ENCODE data around the gene AFAP1.

Gene AFAP1

DNA sequence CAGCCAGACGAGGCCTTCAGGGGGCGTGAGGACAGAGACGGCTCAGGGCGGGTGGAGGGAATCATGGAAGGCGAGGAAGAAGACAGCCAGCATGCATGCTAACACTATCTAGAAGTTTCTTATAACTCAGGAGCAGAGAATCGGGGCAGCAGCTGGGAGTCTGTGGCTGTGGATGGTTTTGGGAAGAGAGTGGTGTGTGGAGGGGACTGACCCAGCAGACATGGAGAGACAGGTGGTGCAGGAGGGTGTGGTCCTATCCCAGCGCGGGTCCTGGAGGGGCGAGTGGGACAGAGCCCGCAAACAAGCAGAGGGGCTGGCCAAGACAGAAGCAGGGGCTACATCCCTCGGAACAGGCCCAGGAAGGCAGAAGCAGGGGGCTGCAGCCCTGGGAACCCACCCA, 192.1 kb downstream of the AFAP1 start:
- no peak for DNase-seq

DNA sequence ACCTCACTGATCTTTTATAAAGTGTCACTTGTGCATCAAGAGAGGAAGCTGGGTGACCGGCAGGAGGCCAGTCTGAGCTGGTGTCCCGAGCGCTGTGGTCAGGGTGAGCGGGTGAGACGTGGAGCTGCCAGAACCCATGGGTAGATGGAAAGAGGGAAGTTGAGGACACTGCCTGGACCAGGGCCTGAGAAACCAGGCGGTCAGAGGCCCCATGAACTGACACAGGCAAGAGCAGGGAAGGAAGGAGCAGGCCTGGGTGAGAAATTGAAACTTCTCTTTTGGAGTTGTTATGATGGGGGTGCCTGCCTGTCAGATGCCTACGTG, 192.6 kb downstream of the AFAP1 start:
- DNase-seq = peak; percentile 6 to 45

DNA sequence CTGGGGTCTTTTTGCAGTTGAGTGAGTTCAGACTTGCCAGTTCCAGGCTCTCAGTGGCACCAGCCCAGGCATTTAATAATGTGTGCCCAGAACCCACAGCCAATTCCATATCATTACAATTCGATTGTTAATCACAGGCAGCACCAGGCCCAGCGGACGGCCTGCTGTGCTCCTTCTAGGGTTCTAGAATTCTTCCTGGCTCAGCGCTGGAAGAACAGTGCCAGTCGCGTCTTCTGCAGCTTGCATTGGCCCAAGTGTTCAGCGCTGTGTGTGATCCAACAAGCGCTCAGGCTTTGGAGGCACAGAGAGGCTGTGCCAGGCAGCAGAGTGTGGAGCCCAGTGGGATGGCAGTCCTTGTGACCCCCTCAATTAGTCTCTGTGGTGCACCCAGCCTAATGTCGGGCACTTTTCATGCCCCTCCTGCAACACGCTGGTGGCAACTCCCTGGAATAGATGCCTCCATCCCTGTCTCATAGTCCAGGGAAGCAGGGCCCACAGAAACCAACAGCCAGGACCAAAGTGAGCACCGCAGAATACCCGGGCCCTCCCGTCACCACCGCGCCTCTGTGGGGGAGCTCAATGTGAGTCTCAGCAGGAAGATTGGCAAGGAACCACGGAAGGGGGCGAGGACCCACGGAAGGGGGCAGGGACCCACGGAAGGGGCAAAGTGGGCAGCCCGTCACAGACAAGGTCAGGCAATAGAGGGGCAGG, 193.2 kb downstream of the AFAP1 start:
- DNase-seq = no peak

DNA sequence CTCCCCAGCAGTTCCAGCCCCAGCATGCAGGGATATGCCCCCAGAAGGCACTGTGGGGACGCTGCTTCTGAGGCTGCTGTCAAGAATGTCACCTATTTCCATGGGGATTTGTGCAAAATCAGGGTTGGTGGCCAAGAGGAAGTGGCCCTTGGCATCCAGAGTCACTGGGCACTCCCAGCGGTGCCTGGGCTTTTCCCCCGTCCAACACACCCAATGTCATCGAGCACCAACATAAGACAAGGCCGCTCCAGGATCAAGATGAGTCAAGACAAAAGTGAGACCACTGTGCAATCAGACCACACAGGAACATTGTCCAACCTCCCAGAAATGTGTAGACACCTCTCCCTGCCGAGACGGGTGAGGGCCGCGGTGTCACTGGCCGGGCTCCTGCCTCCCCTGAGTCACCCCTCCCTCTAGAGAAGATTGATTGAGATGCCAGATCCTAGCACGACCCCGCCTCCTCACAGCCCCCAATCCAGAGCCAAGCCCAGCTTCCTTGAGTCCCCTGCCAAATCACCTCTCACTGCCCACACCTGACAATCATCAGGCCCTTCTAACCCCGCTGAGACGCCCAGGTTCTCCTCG, 194.3 kb downstream of the AFAP1 start:
- peak; percentile 20 to 35 for DNase-seq

DNA sequence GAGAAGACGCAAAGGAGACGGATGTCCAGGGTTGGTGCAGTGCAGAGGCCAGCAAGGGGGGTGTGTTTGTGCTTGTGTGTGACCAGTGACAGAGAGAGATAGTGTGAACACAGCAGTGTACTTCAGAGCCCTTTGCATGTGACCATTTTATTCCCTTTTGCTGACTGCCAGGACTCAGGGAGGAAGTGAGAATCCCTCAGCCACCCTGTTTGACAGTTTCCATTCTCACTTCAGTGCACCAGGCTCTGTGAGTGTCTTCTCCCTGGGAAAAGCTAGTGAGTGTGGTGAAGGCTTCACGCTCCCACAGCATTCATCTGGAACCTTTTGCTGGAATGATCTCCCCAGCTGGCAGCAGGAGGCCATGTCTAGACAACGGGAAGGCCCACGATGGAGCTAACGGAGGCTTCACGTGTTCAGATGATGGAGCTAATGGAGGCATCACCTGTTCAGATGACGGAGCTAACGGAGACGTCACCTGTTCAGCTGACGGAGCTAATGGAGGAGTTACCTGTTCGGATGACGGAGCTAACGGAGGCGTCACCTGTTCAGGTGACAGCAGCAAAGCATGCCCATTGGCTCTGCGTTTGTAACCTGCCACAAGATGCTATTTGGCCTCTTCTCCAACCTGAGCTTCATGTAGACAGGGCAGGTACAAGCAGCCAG, 195.4 kb downstream of the AFAP1 start:
- peak; percentile 43 to 50 for DNase-seq

DNA sequence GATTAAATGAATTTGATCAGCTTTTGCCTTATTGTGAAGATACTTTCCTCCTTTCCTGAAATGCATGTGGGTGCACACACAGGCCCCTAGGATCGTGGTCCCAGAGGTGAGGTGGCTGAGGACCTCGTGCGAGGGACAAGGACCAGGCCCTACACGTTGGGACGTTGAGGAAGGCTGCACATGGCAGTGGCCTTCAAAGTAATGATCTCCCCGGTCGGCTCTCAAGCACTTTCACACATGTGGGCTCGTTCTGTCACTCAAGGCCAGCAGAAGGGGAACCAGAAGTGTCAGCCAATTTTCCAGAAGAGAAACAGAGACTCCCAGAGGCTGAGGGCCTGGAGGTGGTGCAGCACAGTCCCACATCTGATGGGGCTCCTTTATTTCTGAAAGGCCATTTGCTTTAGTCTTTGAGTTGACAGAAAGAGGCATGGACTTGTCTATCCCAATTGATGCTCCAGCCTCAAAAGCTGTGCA, 196.8 kb downstream of the AFAP1 start:
- DNase-seq = peak; percentile 13 to 31

DNA sequence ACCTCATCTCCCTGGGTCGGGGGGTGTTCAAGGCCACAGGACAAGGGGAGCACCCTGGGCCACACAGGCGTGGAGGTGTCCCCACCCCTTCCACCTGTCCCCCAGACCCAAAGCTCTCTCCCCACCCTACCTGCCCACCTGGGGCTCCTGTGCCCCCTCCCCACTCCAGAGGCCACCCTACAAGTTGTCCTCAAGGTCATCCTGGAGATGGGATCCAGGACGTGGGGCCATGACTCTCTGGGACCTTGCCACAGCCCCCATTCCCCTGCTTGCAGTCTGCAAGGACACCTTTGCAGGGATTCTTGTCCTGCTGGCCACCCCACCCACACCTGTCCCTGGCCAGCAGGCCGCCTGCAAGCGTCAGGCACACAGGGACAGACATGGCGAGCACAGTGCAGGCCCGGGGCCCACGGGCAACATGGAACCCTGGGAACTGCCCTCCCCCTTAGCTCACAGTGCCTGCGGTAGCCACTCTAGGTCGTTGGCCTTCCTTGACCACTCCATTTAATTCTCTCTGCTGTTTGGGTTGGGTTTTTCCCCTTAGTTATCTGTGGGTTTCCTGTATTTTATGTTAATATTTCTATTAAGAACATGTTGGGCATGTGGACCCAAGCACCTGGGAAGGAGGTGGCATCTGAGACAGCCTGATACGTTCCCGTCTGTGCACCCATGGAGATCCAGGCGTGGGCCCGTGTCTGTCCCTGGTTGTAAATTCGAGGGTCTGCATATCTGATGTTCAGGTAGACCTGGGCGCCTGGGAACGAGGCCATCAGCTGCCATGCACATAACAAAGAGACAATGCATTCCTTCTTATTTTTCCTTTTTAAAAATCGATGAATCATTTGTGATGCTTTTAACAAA, 197.5 kb downstream of the AFAP1 start:
- DNase-seq = no peak

DNA sequence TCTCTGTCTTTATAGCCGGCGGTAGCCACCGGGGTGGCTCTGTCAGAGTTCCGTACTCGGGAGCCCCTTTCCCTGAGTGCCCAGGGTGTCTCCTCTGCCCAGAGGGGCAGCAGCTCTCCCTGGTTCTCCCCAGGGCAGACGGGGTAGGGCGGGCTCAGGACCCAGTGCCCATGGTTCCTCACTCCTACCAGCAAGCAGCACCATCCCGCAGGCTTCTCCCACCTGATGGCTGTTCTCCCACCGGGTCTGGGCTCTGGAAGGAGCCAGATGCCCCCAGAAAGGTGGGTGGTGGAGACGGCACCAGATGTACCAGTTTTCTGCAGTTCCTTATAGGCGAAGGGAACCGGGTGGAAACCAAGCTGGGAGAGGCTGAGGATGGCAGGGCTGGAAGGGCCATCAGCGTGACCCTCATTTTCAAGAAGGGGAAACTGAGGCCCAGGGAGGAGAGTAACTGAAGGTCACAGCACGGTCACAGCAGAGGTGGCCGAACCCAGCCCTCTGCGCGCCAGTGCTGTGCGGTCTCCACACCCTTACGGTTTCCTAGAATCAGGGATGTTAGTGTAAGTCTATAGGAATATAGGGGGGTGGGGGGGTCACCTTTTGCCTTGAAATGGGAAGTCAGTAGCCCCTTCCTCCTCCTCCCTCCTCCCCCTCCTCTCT, 198.7 kb downstream of the AFAP1 start:
- no peak for DNase-seq

DNA sequence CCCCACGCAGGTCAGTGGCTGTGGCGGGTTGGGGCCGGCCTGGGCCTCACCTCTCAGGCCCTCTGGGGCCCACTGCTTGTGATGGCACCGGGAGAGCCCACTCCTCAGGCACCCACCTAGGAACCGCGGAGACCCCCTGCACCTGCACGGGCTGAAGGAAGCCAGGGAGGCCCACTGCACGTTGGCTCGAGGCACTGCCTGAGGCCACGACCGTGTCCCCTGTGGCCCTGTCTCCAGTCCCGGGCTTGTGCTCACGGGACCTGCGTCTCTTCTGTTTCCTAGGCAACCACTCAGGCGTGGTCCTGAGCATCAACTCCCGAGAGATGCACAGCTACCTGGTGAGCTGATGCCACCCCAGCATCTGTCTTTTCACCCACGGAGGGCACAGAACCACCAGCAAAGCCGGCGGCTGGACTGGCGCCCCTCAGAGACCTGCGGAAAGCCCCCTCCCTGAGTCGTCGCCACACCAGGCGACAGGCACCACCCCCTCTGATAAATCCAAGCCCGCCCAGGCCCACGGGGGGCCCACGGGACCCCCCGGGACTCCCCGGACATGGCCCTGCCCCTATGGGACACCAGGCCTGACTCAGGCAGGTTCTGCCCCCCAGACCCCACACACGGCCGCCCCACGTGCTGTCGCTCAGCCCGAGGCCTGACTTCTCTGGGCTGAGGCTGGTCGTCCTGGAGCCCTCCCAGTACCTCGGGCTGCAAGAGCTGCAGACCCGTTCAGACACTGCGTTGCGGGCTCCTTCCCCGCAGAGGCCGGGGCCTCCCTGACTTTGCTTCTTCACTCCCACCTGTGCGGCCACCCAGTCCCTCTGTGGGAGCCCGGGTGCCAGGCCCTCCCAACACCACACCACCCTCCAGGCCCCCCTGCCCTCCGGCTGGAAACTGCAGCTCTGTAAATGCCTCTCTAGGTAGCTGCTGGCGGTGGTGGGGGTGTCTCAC, 199.5 kb downstream of the AFAP1 start:
- no peak for DNase-seq

DNA sequence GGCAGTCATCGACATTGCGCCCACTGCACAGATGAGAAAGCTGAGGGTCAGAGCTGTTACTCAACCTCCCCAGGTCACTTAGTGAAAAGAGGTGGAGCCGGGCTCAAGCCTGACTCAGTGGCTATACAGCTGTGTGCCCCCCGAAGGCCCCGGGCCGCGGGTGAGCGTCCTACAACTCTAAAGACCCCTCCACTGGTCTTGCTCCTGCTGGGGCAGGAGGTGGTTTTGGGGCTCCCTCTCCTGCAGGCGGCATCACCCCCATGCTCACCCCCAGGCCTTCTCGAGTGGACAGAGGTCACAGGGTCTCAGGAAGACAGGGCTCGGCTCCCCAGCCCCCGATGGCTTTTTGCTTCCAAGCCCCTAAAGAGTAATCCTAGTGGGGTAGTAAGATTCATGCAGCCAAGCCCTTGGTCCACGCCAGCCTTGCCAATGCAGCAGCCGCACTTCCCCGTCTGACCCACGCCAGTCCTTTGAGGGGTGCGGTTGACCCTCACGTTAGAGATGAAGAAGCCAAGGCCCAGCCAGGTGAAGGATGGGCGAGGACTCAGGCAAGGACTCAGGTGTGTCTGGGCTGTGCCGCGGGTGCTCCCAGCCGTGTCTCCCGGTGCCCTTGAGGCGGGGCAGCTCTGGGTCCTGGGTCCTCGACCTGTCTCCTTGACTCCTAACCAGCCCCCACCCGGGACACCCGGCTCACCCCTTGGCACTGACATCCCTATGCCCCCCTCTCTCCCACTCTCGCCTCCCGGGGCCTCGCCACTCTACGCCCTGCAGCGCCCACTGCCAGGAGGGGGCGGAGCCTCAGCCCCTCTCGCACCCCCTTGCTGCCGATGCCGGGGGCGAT, 200.4 kb downstream of the AFAP1 start:
- DNase-seq = no peak

DNA sequence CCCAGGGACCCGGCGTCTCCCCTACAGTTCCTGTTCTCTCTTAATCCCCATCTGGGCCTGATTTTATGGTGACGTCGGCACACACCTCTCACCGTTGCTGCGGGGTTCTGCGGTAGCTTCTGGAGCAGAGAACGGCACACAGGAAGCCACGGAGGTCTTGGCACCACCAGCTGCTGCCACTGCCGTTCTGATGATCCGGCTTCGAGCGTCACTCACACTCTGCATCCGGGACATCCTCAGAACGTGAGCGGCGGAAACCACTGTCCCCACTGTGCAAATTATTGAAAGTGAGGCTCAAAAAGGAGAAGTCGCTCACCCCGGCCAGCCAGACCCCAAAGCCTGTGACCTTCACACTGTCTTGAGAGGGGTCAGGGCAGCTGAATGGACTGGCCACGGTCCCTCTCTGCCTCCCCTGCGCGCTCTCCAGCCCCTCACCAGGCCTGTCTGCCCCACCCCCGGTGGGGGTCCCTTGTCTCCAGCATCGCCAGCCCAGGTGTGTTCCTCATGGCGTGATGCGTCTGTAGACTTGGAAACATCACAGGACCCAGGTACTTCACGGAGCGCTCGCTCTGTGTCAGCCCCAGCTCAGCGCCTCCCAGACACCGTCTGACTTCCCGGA, 201.1 kb downstream of the AFAP1 start:
- DNase-seq = no peak

DNA sequence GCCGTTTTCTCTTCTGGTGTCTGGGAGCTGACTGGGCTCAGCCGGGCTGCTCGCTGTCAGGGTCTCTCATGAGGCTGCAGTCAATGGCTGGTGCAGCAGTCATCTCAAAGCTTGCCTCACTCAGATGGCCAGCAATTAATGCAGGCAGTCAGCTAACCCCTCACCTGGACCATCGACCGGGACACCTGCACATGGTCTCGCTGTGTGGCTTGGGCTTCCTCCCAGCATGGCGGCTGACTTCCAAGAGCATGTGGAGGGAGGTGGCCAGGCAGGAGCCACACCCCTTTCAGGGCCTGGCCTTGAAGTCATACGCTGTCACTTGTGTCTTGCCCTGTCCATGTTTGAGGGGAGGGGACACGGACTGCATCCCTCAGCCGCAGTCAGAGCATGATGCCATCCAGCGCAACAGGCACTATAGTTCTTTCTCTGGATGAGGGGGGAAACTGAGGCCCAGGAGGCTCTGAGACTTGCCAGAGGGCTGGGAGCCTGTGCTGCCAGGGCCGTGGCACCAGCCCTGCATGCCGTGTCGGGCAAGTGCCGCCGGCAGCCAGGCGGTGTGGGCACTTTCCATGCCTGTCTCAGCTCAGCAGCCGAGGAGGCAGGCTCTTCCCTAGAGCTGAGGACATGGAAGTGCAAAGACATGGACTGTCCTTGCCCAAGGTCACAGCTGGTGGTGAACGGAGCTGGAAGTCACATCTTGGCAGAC, 201.8 kb downstream of the AFAP1 start:
- DNase-seq = no peak

DNA sequence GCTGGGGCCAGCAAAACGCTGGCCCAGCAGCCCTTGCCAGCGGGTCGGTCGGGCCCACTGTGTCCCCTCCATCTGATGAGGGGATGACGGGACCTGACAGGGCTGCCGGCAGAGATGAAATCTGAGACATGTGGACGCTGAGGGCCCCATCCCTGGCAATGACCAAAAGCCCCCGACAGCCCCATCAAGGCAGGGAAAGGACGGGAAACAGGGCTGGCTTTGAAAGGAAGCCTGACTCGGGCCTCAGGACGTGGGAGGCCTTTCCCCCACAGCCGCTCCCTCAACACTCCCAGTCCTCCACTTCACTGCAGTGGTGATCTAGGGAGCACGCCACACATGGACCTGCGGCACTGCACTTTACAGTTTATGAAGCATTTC, 202.4 kb downstream of the AFAP1 start:
- DNase-seq = no peak

DNA sequence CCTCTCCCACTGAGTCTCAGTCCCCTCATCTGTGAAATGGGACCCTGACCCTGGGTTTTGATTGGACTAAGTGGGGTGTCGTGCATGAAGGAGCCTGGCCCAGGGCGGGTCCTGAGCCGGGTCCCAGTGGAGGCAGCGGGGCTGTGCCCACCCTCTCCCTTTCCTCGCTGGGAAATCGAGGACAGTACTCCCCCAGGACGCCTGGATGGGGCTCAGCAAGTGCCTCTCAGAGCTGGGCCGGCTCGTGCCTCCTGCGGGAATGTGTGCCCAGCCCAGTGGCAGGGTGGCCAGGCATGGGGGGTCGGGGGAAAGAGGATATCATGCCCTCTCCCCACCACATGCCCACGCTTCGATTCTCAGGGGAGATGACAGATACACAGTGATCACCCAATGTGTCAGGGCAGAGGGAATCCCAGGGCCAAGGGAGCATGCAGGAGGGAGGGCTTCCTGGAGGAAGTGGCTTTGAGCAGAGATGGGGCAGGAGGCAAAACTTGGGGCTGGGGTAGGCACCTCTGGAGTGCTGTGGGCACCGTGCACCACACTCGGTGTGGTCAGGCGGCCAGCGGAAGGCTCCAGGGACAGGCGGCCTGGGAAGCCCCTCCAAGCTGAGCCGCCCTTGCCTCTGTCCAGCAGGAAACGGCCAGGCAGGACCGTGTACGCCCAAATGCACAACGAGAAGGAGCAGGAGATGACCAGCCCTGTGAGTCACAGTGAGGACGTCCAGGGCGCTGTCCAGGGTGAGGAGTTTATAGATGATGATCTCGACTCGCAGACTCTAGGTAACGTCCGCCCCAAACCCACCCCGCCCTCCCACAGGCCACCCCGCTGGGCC, 203.0 kb downstream of the AFAP1 start:
- no peak for DNase-seq

DNA sequence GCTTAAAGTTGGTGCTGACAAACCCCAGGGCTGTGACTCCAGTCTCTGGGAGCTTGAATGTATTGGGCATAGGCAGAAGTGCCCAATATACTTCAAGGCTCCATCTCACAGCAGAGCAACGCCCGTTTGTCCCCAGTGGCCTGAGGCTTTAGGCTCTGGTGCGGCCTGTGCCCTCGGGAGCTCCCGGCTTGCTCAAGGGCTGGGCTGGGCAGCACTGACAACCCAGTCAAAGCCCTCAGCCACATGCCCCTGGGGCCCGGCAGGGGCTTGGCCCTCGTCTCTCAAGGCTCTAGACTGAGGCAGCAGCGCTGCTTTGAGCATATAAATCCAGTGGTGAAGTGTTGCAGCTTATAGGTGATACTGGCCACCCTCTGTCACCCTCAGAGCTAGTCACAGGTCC, 203.7 kb downstream of the AFAP1 start:
- no peak for DNase-seq

DNA sequence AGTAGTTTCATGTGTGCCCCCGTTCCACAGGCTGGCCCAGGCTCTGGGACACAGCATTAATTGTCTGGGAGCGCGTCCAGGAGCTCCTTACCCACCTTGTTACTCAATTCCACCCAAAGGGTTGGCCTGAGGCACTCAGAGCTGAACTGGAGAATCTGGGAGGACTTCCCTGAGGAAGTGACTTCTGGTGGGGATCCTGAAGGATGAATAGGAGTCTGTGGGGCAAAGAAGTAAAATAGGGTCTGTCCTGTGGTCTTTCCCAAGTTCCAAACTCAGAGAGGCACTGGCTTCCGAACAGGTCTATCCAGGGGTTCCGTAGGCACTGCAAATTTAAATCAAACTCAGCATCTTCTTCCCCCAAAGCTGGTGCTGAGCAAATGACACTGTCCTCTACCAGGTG, 204.3 kb downstream of the AFAP1 start:
- no peak for DNase-seq

DNA sequence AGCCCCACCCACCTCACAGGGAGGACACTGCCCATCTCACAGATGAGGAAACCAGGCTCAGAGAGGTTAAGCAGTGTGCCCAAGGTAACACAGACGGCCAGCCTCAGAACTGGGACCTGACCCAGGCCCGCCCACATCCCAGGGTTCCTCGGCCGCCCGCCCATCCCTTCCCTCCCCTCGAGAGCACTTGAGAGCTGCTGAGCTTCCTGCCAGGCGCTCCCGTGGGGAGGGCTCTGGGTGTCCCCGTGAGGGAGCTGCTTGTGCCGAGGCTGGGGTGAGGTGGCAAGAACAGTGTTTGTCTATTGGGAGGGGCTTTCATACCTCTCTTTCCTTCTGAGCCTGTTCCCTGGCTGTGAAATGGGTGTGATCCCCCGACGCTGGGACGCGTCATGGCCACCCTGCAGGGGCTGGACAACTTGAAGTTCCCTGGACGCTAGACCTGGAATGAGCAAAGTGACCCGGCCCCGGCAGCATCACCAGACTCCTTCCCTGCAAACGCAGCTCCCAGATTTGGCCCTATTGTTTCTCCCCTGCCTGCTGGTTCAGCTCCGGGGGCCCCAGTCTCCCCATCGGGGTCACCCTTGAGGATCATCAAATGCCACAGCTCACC, 204.9 kb downstream of the AFAP1 start:
- no peak for DNase-seq
